ENCODE results near the gene DDX24.
"Not testable (repeated sequence)": the region's sequence is repeated elsewhere in the genome, so short reads cannot be mapped to it uniquely, and the experiment has no call there.

The DDX24 gene

DNA sequence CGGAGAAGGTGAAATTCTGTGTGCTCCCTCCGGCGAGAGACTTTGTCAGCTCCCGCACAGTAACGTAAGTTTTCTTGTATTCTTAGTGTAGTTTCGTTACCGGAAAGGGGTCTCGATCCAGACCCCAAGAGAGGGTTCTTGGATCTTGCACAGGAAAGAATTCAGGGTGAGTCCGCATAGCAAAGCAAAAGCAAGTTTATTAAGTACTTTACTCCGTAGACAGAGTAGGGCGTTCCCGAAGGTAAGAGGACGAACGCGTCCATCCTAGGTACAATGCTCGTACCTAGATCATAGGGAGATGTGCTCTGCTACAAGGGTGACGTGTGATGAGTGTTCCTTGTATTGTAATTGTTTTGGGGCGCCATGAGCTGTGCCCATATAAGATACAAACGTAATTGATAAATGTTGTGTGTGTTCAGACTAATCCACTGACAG lies 401 bp upstream of the DDX24 start:
- no peak for DNase-seq (ENCODE audit: low read depth in 1 of 2, low spot score in 1 of 2)

DNA sequence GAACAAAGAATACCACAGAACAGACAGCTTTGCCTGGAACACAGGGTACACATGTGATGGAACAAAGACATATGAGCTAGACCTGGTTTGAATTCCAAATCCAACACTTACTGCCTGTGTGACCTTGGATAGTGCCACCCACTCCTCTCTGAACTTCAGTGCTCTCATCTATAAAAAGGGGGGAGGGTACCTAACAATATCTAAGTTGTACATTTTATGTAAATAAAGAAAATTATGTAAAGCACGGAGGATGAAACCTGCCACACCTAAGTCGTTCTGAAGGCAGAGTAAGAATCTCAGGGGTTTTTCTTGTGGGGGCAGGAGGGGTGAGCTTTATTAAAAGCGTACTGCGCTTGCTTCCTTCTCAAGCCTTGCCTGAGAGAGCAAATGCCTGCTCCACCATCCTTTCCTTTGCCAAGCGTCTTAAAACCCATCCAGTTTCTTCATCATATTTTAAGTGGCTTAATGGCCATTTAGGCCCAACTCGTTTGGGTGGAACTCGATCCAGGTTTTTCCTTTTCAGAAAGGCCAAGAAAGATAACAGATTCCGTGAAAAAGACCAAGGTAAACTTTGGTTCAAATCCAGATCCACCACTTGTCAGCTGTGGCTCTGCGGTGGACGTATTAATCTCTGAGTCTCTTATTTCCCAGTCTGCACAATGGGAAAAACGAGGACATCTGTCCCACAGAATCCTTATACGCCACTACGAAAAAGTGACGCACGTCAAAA lies 946 bp downstream of the DDX24 start:
- no peak for DNase-seq (ENCODE audit: low read depth in 1 of 2, low spot score in 1 of 2)

DNA sequence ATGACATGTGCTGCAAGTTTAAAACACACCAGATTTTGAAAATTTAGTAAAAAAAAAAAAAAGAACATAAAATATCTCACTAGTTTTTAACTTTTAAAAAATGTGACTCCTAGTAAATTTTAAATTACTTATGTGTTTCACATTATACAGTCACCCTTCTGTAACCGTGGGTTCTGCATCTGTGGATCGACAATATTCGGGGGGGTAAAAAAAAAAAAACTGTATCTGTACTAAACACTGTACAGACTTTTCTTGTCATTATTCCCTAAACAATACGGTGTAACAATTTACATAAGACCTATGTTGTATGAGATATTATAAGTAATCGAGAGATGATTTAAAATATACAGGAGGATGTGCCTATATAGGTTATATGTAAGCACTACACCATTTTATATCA lies 3.2 kb downstream of the DDX24 start:
- DNase-seq (ENCODE audit: low read depth in 1 of 2, low spot score in 1 of 2): no peak

DNA sequence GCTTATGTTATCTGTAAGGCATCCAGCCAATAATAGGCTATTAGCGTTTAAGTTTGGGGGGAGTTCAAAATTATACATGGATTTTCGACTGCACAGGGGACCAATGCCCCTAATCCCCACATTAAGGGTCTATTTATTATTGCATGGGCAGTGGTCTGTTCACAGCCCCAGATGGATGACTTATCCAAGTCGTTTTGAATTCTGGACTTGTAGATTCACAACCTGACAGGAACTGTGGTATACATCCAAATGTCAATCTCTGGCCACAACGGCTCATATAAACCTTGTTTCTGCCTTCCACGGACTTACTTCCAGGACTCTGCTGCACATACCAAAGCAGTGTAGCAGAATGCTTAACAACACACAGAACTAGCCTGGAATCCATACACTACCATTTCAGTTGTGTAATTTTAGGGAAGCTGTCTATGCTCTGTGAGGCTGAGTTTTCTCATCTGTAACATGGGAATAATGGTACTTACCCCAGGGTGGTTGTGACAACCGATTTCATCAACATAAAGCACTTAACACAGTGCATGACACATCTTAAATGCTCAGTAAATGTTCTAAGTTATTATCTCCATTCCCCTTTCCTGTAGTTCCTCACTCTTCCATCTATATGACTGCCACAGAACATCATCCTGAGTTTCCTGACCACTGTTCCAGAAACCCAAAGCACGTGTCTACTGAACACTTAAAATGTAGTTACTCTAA lies 3.7 kb downstream of the DDX24 start:
- no peak for DNase-seq (ENCODE audit: low read depth in 1 of 2, low spot score in 1 of 2)

GRCh38 chr14:94075008-94075407 lies 6.0 kb downstream of the DDX24 start:
- no peak for DNase-seq (ENCODE audit: low read depth in 1 of 2, low spot score in 1 of 2)

DNA sequence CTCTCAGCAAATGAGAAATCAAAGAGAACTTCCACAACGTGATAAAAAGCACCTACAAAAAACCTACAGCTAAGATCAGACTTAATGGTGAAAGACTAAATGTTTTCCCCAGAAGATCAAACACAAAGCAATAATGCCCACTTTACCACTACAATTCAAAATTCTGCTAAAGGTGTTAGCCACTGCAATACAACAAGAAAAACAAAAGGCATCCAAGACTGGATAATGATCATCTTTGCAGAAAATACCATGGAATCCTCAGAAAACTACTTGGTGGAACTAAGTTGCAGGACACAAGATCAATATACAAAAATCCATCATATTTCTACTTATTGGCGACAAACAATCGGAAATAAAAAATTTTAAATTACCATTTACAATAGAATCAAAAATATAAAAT lies 6.5 kb downstream of the DDX24 start:
- DNase-seq (ENCODE audit: low read depth in 1 of 2, low spot score in 1 of 2): no peak

- DNase-seq (ENCODE audit: low read depth in 1 of 2, low spot score in 1 of 2): not testable (repeated sequence)
These were observed 8.9 kb downstream of the DDX24 start for GRCh38 chr14:94072076-94072475.

DNA sequence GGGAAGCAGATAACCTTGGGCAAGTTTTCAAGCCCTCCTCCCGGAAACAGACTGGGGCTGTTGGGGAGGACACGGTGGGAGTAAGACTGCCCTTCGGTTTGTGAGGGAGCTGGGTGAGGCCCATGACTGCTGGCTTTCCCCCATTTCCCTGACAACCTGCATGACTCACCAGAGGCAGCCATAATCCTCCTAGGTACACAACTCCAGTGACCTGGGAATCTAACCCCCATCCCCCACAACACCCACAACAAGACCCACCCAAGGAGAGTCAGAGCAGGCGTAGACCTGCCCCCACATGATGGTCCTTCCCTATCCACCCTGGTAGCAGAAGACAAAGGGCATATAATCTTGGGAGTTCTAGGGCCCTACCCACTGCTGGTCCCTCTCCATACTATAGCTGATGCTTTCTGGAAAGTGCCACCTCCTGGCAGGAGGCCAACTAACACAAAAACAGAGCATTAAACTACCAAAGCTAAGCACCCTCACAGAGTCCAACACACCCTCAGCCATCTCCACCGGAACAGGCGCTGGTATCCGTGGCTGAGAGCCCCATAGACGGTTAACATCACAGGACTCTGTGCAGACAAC lies 14.8 kb downstream of the DDX24 start:
- no peak for DNase-seq (ENCODE audit: low read depth in 1 of 2, low spot score in 1 of 2)

GRCh38 chr14:94062344-94062940 lies 18.6 kb downstream of the DDX24 start:
- DNase-seq (ENCODE audit: low read depth in 1 of 2, low spot score in 1 of 2): no peak

DNA sequence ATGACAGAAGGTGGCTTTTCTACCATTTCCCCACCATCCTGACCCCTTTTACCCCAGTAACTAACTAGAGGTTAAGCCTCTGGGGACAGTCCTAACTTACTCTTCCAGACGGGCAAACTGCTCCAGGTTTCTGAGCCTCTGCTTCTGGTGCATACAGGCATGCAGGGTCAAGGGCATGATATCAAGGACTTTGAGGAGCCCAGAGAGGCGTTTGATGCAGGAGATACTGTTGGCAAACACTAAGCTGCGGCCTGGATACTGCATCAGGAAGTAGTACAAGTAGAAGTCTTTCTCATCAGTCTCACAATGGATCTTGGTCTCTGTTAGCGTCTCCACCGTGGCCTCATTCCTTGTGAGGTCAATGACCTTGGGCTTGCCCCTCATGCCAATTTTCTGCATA lies 21.0 kb downstream of the DDX24 start:
- DNase-seq (ENCODE audit: low read depth in 1 of 2, low spot score in 1 of 2): no peak

DNA sequence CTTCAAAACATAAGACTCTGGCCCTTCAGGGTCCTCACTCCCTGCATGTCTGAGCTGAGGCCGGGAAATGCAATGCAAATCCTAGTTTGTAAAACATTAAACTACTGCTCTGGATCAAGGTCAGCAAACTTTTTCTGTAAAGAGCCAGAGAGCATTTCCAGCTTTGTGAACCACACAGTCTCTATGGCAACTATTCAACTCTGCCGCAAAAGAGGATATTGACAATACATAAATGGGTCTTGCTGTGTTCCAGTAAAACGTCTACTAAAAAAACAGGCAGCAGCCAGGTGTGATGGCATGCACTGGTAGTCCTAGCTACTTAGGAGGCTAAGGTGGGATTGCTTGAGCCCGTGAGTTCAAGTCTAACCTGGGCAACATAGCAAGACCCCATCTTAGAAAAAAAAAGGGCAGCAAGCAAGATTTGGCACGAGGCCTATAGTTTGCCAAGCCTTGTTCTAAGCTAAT lies 22.3 kb downstream of the DDX24 start:
- no peak for DNase-seq (ENCODE audit: low read depth in 1 of 2, low spot score in 1 of 2)

- no peak for DNase-seq (ENCODE audit: low read depth in 1 of 2, low spot score in 1 of 2)
These were observed 22.8 kb downstream of the DDX24 start for GRCh38 chr14:94058128-94058673.

DNA sequence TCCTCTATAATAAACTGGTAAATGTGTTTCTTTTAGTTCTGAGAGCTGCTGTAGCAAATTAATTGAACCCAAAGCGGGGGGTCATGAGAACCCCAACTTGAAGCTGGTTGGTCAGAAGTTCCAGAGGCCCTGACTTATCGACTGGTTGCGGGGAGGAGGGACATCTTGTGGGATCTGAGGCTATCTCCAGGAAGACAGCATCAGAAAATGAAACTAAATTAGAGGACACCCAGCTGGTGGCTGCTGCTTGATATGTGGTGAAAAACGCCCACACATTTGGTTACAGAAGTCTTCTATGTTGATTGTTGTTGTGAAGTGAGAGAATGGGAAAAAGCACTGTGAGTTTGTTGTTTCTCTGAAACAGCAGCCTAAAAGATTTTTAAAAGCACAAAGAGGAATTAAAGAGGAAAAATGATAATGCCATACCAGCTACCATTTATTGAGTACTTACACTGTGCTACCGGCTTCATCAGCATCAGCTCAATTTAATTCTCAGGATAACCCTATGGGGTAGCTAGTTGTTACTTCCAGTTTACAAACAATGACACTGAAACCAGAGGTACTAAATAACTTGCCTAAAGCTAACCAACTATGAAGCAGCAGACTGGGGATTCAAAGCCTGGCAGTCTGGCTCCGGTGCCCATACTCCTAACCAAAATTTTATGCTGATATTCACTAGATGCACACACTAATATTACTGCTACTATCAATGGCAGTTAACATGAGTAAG lies 24.3 kb downstream of the DDX24 start:
- no peak for DNase-seq (ENCODE audit: low read depth in 1 of 2, low spot score in 1 of 2)

DNA sequence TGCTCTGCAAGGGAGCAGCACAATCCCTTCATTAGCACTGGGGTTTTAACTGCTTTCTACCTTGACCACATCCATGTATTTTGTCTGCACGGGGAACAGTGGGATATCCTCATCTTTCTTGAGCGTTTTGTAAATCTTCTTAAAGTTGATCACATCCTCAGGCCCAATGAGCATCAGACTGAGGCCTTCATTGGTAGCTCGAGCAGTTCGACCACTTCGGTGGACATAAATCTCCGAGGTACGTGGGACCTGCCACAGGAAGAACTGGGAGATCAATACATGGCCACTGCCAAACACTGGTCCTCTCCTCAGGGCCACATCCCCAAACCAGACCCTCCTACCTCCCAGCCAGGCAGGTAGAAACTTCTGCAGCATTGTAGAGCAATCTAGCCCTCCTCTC lies 26.1 kb downstream of the DDX24 start:
- DNase-seq (ENCODE audit: low read depth in 1 of 2, low spot score in 1 of 2): no peak

DNA sequence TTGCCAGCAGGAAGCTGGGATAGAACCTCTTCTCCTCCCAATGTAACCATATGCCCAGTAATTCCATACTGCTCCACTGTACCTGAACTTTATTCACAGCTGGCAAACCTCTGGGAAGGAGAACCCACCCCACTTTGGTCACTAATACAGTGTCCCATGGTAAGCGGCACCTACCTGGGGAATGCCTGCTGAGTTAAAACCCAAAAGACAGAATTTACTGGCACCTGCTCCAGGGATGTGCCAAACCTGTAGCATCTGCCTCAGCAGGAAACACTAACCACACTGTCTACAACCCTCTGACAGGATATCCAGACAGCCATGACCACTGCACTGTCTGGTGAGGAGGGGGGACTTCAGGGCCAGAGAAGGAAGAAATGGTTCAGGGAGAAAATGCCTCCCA lies 26.6 kb downstream of the DDX24 start:
- no peak for DNase-seq (ENCODE audit: low read depth in 1 of 2, low spot score in 1 of 2)

- DNase-seq (ENCODE audit: low read depth in 1 of 2, low spot score in 1 of 2): no peak
These were observed 28.3 kb downstream of the DDX24 start for GRCh38 chr14:94052662-94053061.

GRCh38 chr14:94052199-94052598 lies 28.8 kb downstream of the DDX24 start:
- no peak for DNase-seq (ENCODE audit: low read depth in 1 of 2, low spot score in 1 of 2)

DNA sequence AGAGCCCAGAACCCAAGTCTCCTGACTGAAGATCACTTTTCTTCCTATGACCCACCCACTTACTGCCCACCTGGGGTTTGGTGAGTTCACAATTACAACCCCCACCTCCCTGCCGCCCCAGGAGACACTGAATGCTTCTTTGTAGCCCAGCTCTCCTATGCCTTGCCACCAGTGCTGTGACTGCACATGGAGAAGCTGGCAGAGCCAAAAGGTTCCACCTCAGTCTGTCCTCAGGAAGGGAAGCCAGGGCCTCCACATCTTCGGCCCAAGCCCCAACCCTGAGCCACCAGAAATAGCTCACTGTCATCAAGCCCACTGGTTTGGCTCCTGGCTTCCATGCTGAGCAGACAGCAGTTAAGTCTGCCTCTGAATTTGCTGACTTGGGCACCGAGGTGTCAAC lies 29.2 kb downstream of the DDX24 start:
- no peak for DNase-seq (ENCODE audit: low read depth in 1 of 2, low spot score in 1 of 2)

DNA sequence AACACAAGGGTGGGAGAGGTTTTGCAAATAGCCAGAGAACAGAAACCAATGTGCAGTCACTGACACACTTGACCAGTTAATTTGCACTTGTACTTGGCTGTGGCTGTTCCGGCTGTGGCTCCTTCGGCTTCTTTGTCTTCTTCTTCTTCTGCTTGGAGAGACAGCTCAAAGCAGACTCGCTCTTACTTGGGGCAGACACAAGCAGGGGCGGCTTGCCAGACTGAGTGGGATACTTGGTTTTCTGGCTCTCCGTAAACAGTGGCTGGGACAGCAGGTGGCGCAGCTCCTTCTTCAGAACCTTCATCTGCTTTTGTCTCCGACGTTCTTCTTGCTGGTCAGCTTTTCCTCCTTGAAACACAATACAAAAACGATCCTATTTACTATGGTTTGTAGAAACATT lies 29.9 kb downstream of the DDX24 start:
- no peak for DNase-seq (ENCODE audit: low read depth in 1 of 2, low spot score in 1 of 2)

DNA sequence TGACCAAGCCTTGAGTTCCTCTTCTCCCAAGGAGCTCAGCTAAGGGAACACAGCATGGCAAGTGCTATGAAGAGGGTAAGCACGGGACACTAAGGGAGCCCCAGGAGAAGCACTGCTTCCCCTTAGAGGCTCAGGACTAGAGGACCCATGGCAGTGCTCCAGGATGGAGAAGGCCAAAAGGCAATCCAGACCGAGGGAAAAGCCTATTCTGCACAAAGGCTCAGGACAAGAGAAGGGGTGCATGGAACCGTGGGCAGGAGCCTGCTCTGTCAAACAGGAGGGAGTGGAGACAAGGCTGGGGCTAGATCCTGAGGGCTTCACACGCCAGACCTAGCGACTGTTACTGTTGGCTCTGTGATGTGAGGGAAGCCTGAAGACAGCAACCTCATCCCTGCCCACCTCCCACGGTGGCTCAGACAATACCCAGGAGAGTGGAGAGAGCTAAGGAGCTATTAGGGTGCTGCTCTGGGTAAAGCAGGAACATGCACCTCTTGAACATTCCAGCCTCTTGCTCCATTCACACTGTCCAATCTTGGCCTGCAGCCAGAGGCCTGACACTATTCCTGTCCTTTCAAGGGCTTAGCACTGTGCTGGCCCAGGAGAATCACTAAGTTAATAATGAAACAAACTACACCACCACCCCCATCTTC lies 30.6 kb downstream of the DDX24 start:
- DNase-seq (ENCODE audit: low read depth in 1 of 2, low spot score in 1 of 2): no peak

Measured in stimulated activated CD4-positive, alpha-beta T cell treated with anti-CD3 and anti-CD28 coated beads, Interleukin-15, amount 100 ng/mL, for 1 hour (primary cell).